ENCODE results near the gene TACC3.

Gene TACC3

GRCh38 chr4:1705732-1706131 is 15.6 kb upstream of the TACC3 start:
- no peak for DNase-seq

GRCh38 chr4:1706358-1706757 is 15.0 kb upstream of the TACC3 start:
- no peak for DNase-seq

- DNase-seq: no peak
Observed at GRCh38 chr4:1708581-1708980, 12.7 kb upstream of the TACC3 start.

GRCh38 chr4:1711055-1711570 is 10.2 kb upstream of the TACC3 start:
- no peak for DNase-seq

GRCh38 chr4:1711571-1712215 is 9.6 kb upstream of the TACC3 start:
- peak; percentile 75 for DNase-seq

GRCh38 chr4:1712216-1713002 is 8.9 kb upstream of the TACC3 start, which contains the start of gene SLBP:
Gene SLBP (minus strand): TSS chr4:1712319. CDS start chr4:1712188, 131 bp downstream.
- DNase-seq: peak; percentile 98

- no peak for DNase-seq
Observed at GRCh38 chr4:1713003-1713851, 8.1 kb upstream of the TACC3 start.

GRCh38 chr4:1714303-1715001 is 6.9 kb upstream of the TACC3 start:
- no peak for DNase-seq

GRCh38 chr4:1715002-1715758 is 6.1 kb upstream of the TACC3 start:
- no peak for DNase-seq

GRCh38 chr4:1716065-1716945 is 5.0 kb upstream of the TACC3 start:
- DNase-seq: no peak

GRCh38 chr4:1717129-1718094 is 3.9 kb upstream of the TACC3 start:
- DNase-seq: no peak

GRCh38 chr4:1718095-1718850 is 3.0 kb upstream of the TACC3 start:
- no peak for DNase-seq

GRCh38 chr4:1720163-1720983 is 948 bp upstream of the TACC3 start:
- no peak for DNase-seq

- DNase-seq: no peak
Observed at GRCh38 chr4:1721666-1722550, 587 bp downstream of the TACC3 start.

- no peak for DNase-seq
Observed at GRCh38 chr4:1722551-1723118, 1.3 kb downstream of the TACC3 start.

GRCh38 chr4:1723131-1723801 is 1.9 kb downstream of the TACC3 start:
- DNase-seq: no peak
